ENCODE data around the gene PGAM4. TPM values are rescaled to one million over a fixed set of nuclear protein-coding genes. Genes with fewer than 3 reads are reported as not detected.

Gene PGAM4
- total RNA-seq, 6 donors from 2014 or later, result 0.29 TPM; not detected in 5

GRCh38 chrX:77975755-77976154 is 6.3 kb upstream of the PGAM4 start:
- H3K4me3 ChIP-seq, result no peak overlapping the region
- no peak for DNase-seq
- H3K36me3 ChIP-seq, result no peaks in the 10 kb centered on the region
- no peaks in the 10 kb centered on the region for H3K9me3 ChIP-seq
- no peaks in the 10 kb centered on the region for H3K4me1 ChIP-seq
- TF ChIP-seq POLR2A (IDR thresholded peaks at IDR 0.05) (no peak), CTCF (IDR thresholded peaks at IDR 0.05) (no peak), POLR2AphosphoS5 (IDR thresholded peaks at IDR 0.05) (no peak), EP300 (IDR thresholded peaks at IDR 0.05) (no peak)
- no peaks in the 10 kb centered on the region for H3K27me3 ChIP-seq
- ATAC-seq (ENCODE audit: low FRiP score in 2 of 2), result no peak
- no peak overlapping the region for H3K27ac ChIP-seq
- 86 to 100% methylated on average over 1 to 2 of the region's 2 CpGs for WGBS, 2 donors

GRCh38 chrX:77967631-77968030 is 1.8 kb downstream of the PGAM4 start:
- ATAC-seq (ENCODE audit: low FRiP score in 2 of 2) (no peak), DNase-seq (no peak)
- no peaks in the 10 kb centered on the region for H3K36me3 ChIP-seq
- no peak overlapping the region for H3K4me3 ChIP-seq
- WGBS, 2 donors, result 52 to 100% methylated on average over 1 of the region's 1 CpG
- no peaks in the 10 kb centered on the region for H3K27me3 ChIP-seq
- H3K27ac ChIP-seq, result no peak overlapping the region
- no peak for TF ChIP-seq CTCF (IDR thresholded peaks at IDR 0.05)
- TF ChIP-seq POLR2AphosphoS5 (IDR thresholded peaks at IDR 0.05), result no peak
- TF ChIP-seq POLR2A (IDR thresholded peaks at IDR 0.05), result no peak
- TF ChIP-seq EP300 (IDR thresholded peaks at IDR 0.05), result no peak
- no peaks in the 10 kb centered on the region for H3K4me1 ChIP-seq
- H3K9me3 ChIP-seq, result no peaks in the 10 kb centered on the region

GRCh38 chrX:77966361-77966760 is 3.1 kb downstream of the PGAM4 start:
- TF ChIP-seq CTCF (IDR thresholded peaks at IDR 0.05), result no peak
- no peak for TF ChIP-seq POLR2A (IDR thresholded peaks at IDR 0.05)
- TF ChIP-seq POLR2AphosphoS5 (IDR thresholded peaks at IDR 0.05), result no peak
- no peak for TF ChIP-seq EP300 (IDR thresholded peaks at IDR 0.05)
- Histone ChIP-seq H3K36me3 (no peaks in the 10 kb centered on the region), H3K4me1 (no peaks in the 10 kb centered on the region), H3K27me3 (no peaks in the 10 kb centered on the region), H3K9me3 (no peaks in the 10 kb centered on the region), H3K4me3 (no peak overlapping the region), H3K27ac (no peak overlapping the region)
- DNase-seq (no peak), ATAC-seq (ENCODE audit: low FRiP score in 2 of 2) (no peak)
- 94 to 96% methylated on average over 3 of the region's 3 CpGs for whole genome bisulfite sequencing, 2 donors

- ATAC-seq (ENCODE audit: low FRiP score in 2 of 2) (no peak), DNase-seq (no peak)
- Histone ChIP-seq H3K4me3 (no peak overlapping the region), H3K36me3 (no peaks in the 10 kb centered on the region), H3K9me3 (no peaks in the 10 kb centered on the region), H3K27me3 (no peaks in the 10 kb centered on the region), H3K27ac (no peak overlapping the region), H3K4me1 (no peaks in the 10 kb centered on the region)
- TF ChIP-seq POLR2A (IDR thresholded peaks at IDR 0.05) (no peak), EP300 (IDR thresholded peaks at IDR 0.05) (no peak), POLR2AphosphoS5 (IDR thresholded peaks at IDR 0.05) (no peak), CTCF (IDR thresholded peaks at IDR 0.05) (no peak)
- 62 to 78% methylated on average over 13 of the region's 13 CpGs for WGBS, 2 donors
Measured at GRCh38 chrX:77962068-77962902, 7.2 kb downstream of the PGAM4 start.

GRCh38 chrX:77961063-77961462 is 8.4 kb downstream of the PGAM4 start:
- Histone ChIP-seq H3K36me3 (no peaks in the 10 kb centered on the region), H3K27me3 (no peaks in the 10 kb centered on the region), H3K4me1 (no peaks in the 10 kb centered on the region), H3K27ac (no peak overlapping the region), H3K9me3 (no peaks in the 10 kb centered on the region), H3K4me3 (no peak overlapping the region)
- ATAC-seq (ENCODE audit: low FRiP score in 2 of 2), result no peak
- no peak for DNase-seq
- WGBS, 2 donors, result 94% methylated on average over 2 of the region's 2 CpGs
- TF ChIP-seq EP300 (IDR thresholded peaks at IDR 0.05), result no peak
- no peak for TF ChIP-seq POLR2A (IDR thresholded peaks at IDR 0.05)
- no peak for TF ChIP-seq CTCF (IDR thresholded peaks at IDR 0.05)
- no peak for TF ChIP-seq POLR2AphosphoS5 (IDR thresholded peaks at IDR 0.05)

Data from upper lobe of left lung (tissue), 6 donors.